WTC11 (cell line): ENCODE data around the gene NRG2. TPM values are rescaled to one million over a fixed set of nuclear protein-coding genes. Genes with fewer than 3 reads are reported as not detected.

Experiments used
- ATAC-seq: fragments of 200-7000 bp; cut with Tn5 transposase; 2 replicates; pipeline ENCODE4 v1.10.0; 2021; ENCODE audit warnings: mild to moderate bottlenecking, moderate library complexity
- CTCF ChIA-PET: fragments of 300-600 bp; sonication (Branson Sonifier 250); formaldehyde crosslinking; loops from one replicate; lab custom pipeline; 2021; ENCODE audit warnings: antibody characterized with exemption; lab: Charles Lee
- POLR2A ChIA-PET: fragments of 350-600 bp; sonication (Branson Sonifier 250); formaldehyde crosslinking; loops from one replicate; lab custom pipeline; 2021; ENCODE audit warnings: antibody characterized with exemption; lab: Charles Lee
- DNase-seq: peaks from one replicate; pipeline ENCODE4 v3.0.0; 2021; ENCODE audit warnings: low spot score
- H3K27ac Mint-ChIP-seq: 2 replicates; pipeline ENCODE4 v1.8.0; 2021; ENCODE audit warnings: mixed read lengths
- H3K27me3 Mint-ChIP-seq: 2 replicates; pipeline ENCODE4 v1.8.0; 2021; ENCODE audit warnings: low read depth, mild to moderate bottlenecking, moderate library complexity, mixed read lengths
- H3K36me3 Mint-ChIP-seq: 2 replicates; pipeline ENCODE4 v1.8.0; 2021; ENCODE audit warnings: mixed read lengths
- H3K4me1 Mint-ChIP-seq: 2 replicates; pipeline ENCODE4 v1.8.0; 2022; ENCODE audit warnings: mixed read lengths
- H3K4me3 Mint-ChIP-seq: 2 replicates; pipeline ENCODE4 v1.8.0; 2021; ENCODE audit warnings: mild to moderate bottlenecking, moderate library complexity, mixed read lengths
- H3K9me3 Mint-ChIP-seq: 2 replicates; pipeline ENCODE4 v1.8.0; 2021; ENCODE audit warnings: mixed read lengths
- CREM ChIP-seq: sonication (generic); formaldehyde crosslinking; IDR thresholded peaks from 2 replicates; pipeline ENCODE4 v1.8.1; 2022; ENCODE audit warnings: mild to moderate bottlenecking, missing genetic modification reagents, moderate library complexity
- FOXK1 ChIP-seq: sonication (generic); formaldehyde crosslinking; IDR thresholded peaks from 2 replicates; pipeline ENCODE4 v1.8.0; 2022; ENCODE audit warnings: mild to moderate bottlenecking, moderate library complexity, missing genetic modification reagents
- HMGA2 ChIP-seq: fragments of 250-450 bp; sonication (Bioruptor Pico); IDR thresholded peaks from 2 replicates; pipeline ENCODE4 v1.4.0; 2021; ENCODE audit warnings: mild to moderate bottlenecking, moderate library complexity
- KAT7 ChIP-seq: sonication (generic); formaldehyde crosslinking; IDR thresholded peaks from 2 replicates; pipeline ENCODE4 v1.8.1; 2023; ENCODE audit warnings: missing genetic modification reagents, mild to moderate bottlenecking, borderline replicate concordance
- MLX ChIP-seq: sonication (generic); formaldehyde crosslinking; IDR thresholded peaks from 2 replicates; pipeline ENCODE4 v1.8.1; 2023; ENCODE audit warnings: mild to moderate bottlenecking, missing genetic modification reagents, moderate library complexity
- MXD4 ChIP-seq: fragments of 250-450 bp; sonication (Bioruptor Pico); IDR thresholded peaks from 2 replicates; pipeline ENCODE4 v1.8.0; 2021; ENCODE audit warnings: mild to moderate bottlenecking, moderate library complexity, borderline replicate concordance
- MYBL2 ChIP-seq: sonication (generic); formaldehyde crosslinking; IDR thresholded peaks from 2 replicates; pipeline ENCODE4 v1.8.1; 2023; ENCODE audit warnings: mild to moderate bottlenecking, moderate library complexity, missing genetic modification reagents
- SOX15 ChIP-seq: fragments of 250-450 bp; sonication (Bioruptor Pico); IDR thresholded peaks from 2 replicates; pipeline ENCODE4 v1.9.0; 2021; ENCODE audit warnings: mild to moderate bottlenecking
- TCF7 ChIP-seq: sonication (generic); formaldehyde crosslinking; IDR thresholded peaks from 2 replicates; pipeline ENCODE4 v1.8.0; 2022; ENCODE audit warnings: mild to moderate bottlenecking, low read depth, missing genetic modification reagents, moderate library complexity
- ZNF121 ChIP-seq: sonication (generic); formaldehyde crosslinking; IDR thresholded peaks from 2 replicates; pipeline ENCODE4 v1.8.0; 2023; ENCODE audit warnings: missing genetic modification reagents
- ZNF219 ChIP-seq: sonication (generic); formaldehyde crosslinking; IDR thresholded peaks from 2 replicates; pipeline ENCODE4 v1.8.0; 2023; ENCODE audit warnings: missing genetic modification reagents, mild to moderate bottlenecking, borderline replicate concordance
- ZNF232 ChIP-seq: sonication (generic); formaldehyde crosslinking; IDR thresholded peaks from 2 replicates; pipeline ENCODE4 v1.8.0; 2022; ENCODE audit warnings: mild to moderate bottlenecking, missing genetic modification reagents
- ZNF396 ChIP-seq: fragments of 250-450 bp; sonication (Bioruptor Pico); IDR thresholded peaks from 2 replicates; pipeline ENCODE4 v1.8.0; 2021; ENCODE audit warnings: mild to moderate bottlenecking, moderate library complexity, borderline replicate concordance
- total RNA-seq: library from RNA; stranded (reverse); gene quantifications from 3 replicates; pipeline ENCODE4 v1.2.3, GENCODE V29; 2021
- TF ChIP-seq, protein P1 (sequence below): sonication (generic); formaldehyde crosslinking; IDR thresholded peaks from 2 replicates; pipeline ENCODE4 v1.8.1; 2023; ENCODE audit warnings: mild to moderate bottlenecking, missing genetic modification reagents, moderate library complexity
- TF ChIP-seq, protein P2 (sequence below): sonication (generic); formaldehyde crosslinking; conservative IDR thresholded peaks from 2 replicates; pipeline ENCODE4 v1.8.1; 2023; ENCODE audit warnings: mild to moderate bottlenecking, low read depth, missing genetic modification reagents, moderate library complexity
- TF ChIP-seq, protein P3 (sequence below): sonication (generic); formaldehyde crosslinking; IDR thresholded peaks from 2 replicates; pipeline ENCODE4 v1.8.1; 2023; ENCODE audit warnings: mild to moderate bottlenecking, missing genetic modification reagents
- TF ChIP-seq, protein P4 (sequence below): sonication (generic); formaldehyde crosslinking; IDR thresholded peaks from 2 replicates; pipeline ENCODE4 v1.8.0; 2022; ENCODE audit warnings: mild to moderate bottlenecking, missing genetic modification reagents
- TF ChIP-seq, protein P5 (sequence below): sonication (generic); formaldehyde crosslinking; IDR thresholded peaks from 2 replicates; pipeline ENCODE4 v1.8.1; 2022; ENCODE audit warnings: low read depth, mild to moderate bottlenecking, moderate library complexity, missing genetic modification reagents, borderline replicate concordance

Gene NRG2
- total RNA-seq, 1 experiment from 2014 or later, result 0.44 TPM

DNA sequence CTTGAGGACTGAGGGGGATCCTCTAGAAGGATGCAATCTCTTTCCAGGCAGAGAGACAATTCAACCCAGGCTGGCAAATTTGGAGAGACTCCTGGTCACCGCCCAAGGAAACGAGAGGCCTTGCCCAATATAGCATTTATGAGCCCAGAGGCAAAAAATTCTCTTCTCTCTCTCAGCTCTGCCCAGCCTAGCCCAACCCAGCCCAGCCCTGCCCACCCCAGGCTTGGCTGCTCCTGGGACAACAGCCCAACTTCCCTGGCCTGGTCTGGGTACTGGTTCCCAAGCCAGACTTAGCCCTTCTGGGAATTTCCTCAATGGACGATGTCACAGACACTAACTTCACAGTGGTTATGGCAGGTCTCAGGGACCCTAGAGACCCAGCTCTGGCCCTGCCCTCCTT lies 130.9 kb downstream of the NRG2 start (continued):
- TF ChIP-seq ZNF219 (CRISPR knock-in tag), result no peak

GRCh38 chr5:139911425-139912120 lies 131.5 kb downstream of the NRG2 start:
- Mint-ChIP-seq H3K27me3 (peaks cover 8% of the 10 kb centered on the region; the same call in 1 of the 2 replicates), H3K27ac (no peak overlapping the region), H3K4me1 (peaks cover 10% of the 10 kb centered on the region), H3K4me3 (no peak overlapping the region), H3K36me3 (no peaks in the 10 kb centered on the region), H3K9me3 (no peaks in the 10 kb centered on the region; the same call in 1 of the 2 replicates)
- DNase-seq, result no peak
- no peak for TF ChIP-seq ZNF232 (CRISPR knock-in tag)
- no peak for TF ChIP-seq MXD4
- TF ChIP-seq, protein P1, sequence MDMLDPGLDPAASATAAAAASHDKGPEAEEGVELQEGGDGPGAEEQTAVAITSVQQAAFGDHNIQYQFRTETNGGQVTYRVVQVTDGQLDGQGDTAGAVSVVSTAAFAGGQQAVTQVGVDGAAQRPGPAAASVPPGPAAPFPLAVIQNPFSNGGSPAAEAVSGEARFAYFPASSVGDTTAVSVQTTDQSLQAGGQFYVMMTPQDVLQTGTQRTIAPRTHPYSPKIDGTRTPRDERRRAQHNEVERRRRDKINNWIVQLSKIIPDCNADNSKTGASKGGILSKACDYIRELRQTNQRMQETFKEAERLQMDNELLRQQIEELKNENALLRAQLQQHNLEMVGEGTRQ, result no peak
- no peak for TF ChIP-seq MYBL2 (CRISPR knock-in tag)
- TF ChIP-seq, protein P2, sequence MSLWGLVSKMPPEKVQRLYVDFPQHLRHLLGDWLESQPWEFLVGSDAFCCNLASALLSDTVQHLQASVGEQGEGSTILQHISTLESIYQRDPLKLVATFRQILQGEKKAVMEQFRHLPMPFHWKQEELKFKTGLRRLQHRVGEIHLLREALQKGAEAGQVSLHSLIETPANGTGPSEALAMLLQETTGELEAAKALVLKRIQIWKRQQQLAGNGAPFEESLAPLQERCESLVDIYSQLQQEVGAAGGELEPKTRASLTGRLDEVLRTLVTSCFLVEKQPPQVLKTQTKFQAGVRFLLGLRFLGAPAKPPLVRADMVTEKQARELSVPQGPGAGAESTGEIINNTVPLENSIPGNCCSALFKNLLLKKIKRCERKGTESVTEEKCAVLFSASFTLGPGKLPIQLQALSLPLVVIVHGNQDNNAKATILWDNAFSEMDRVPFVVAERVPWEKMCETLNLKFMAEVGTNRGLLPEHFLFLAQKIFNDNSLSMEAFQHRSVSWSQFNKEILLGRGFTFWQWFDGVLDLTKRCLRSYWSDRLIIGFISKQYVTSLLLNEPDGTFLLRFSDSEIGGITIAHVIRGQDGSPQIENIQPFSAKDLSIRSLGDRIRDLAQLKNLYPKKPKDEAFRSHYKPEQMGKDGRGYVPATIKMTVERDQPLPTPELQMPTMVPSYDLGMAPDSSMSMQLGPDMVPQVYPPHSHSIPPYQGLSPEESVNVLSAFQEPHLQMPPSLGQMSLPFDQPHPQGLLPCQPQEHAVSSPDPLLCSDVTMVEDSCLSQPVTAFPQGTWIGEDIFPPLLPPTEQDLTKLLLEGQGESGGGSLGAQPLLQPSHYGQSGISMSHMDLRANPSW (CRISPR knock-in tag), result no peak
- no peak for TF ChIP-seq FOXK1 (CRISPR knock-in tag)
- TF ChIP-seq HMGA2 (CRISPR knock-in tag), result no peak
- TF ChIP-seq CREM (CRISPR knock-in tag), result no peak
- no peak for TF ChIP-seq KAT7 (CRISPR knock-in tag)
- TF ChIP-seq, protein P3, sequence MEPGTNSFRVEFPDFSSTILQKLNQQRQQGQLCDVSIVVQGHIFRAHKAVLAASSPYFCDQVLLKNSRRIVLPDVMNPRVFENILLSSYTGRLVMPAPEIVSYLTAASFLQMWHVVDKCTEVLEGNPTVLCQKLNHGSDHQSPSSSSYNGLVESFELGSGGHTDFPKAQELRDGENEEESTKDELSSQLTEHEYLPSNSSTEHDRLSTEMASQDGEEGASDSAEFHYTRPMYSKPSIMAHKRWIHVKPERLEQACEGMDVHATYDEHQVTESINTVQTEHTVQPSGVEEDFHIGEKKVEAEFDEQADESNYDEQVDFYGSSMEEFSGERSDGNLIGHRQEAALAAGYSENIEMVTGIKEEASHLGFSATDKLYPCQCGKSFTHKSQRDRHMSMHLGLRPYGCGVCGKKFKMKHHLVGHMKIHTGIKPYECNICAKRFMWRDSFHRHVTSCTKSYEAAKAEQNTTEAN (CRISPR knock-in tag), result no peak
- TF ChIP-seq, protein P4, sequence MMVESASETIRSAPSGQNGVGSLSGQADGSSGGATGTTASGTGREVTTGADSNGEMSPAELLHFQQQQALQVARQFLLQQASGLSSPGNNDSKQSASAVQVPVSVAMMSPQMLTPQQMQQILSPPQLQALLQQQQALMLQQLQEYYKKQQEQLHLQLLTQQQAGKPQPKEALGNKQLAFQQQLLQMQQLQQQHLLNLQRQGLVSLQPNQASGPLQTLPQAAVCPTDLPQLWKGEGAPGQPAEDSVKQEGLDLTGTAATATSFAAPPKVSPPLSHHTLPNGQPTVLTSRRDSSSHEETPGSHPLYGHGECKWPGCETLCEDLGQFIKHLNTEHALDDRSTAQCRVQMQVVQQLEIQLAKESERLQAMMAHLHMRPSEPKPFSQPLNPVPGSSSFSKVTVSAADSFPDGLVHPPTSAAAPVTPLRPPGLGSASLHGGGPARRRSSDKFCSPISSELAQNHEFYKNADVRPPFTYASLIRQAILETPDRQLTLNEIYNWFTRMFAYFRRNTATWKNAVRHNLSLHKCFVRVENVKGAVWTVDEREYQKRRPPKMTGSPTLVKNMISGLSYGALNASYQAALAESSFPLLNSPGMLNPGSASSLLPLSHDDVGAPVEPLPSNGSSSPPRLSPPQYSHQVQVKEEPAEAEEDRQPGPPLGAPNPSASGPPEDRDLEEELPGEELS, result no peak
- no peak for TF ChIP-seq TCF7 (CRISPR knock-in tag)
- no peak for TF ChIP-seq ZNF121 (CRISPR knock-in tag)
- no peak for TF ChIP-seq MLX
- no peak for TF ChIP-seq ZNF396 (CRISPR knock-in tag)
- TF ChIP-seq, protein P5, sequence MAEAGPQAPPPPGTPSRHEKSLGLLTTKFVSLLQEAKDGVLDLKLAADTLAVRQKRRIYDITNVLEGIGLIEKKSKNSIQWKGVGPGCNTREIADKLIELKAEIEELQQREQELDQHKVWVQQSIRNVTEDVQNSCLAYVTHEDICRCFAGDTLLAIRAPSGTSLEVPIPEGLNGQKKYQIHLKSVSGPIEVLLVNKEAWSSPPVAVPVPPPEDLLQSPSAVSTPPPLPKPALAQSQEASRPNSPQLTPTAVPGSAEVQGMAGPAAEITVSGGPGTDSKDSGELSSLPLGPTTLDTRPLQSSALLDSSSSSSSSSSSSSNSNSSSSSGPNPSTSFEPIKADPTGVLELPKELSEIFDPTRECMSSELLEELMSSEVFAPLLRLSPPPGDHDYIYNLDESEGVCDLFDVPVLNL (CRISPR knock-in tag), result no peak
- TF ChIP-seq SOX15, result no peak
- POLR2A ChIA-PET, result no interaction called here
- no peak for ATAC-seq
- CTCF ChIA-PET, result interaction anchor here (1.0 to 8.7 kb wide), 3 partner anchors 57 to 124 kb away, joined by 4 to 83 read pairs (median 30); no protein-coding TSS in a partner anchor
